CD4-positive, alpha-beta T cell (primary cell): Measurements from ENCODE around the gene PTGIS. TPM values are rescaled to one million over a fixed set of nuclear protein-coding genes. Genes with fewer than 3 reads are reported as not detected.

Experiments used
- ATAC-seq: fragments of 200-7000 bp; cut with Tn5 transposase; one replicate; pipeline ENCODE4 v1.10.0; 2022; ENCODE audit warnings: mild to moderate bottlenecking; ENCODE audit not compliant: poor library complexity
- CTCF ChIA-PET: fragments of 350-600 bp; sonication (Branson Sonifier 250); formaldehyde crosslinking; loops from one replicate; lab custom pipeline; 2021; ENCODE audit warnings: antibody characterized with exemption, inconsistent platforms; lab: Charles Lee
- POLR2A ChIA-PET: fragments of 350-600 bp; sonication (Branson Sonifier 250); formaldehyde crosslinking; loops from one replicate; lab custom pipeline; 2021; ENCODE audit warnings: antibody characterized with exemption, inconsistent platforms; lab: Charles Lee
- DNase-seq, 14 experiments: peaks; one replicate each; pipeline ENCODE4 v3.0.0-alpha.2; 2013 to 2020; ENCODE audit warnings: mixed read lengths in 2 of 14
- H3K27ac ChIP-seq, 2 donors: one replicate each; pipeline versions ENCODE4 v1.5.1 to v1.7.0; 2013; ENCODE audit warnings: low read length in 2 of 2, low read depth in 1 of 2, mild to moderate bottlenecking in 1 of 2
- H3K27me3 ChIP-seq, 2 experiments: 1 replicate in 1 of 2; 2 replicates in 1 of 2; pipeline versions ENCODE4 v1.6.1 to v1.7.0; 2013; ENCODE audit warnings: low read length in 2 of 2, control low read depth in 1 of 2, mild to moderate bottlenecking in 1 of 2, moderate library complexity in 1 of 2; ENCODE audit not compliant: insufficient read depth in 2 of 2, control insufficient read depth in 1 of 2
- H3K36me3 ChIP-seq: one replicate; pipeline ENCODE4 v1.6.1; 2013; ENCODE audit warnings: low read length, control low read depth; ENCODE audit not compliant: insufficient read depth
- H3K4me1 ChIP-seq: one replicate; pipeline ENCODE4 v1.6.1; 2013; ENCODE audit warnings: low read length, control low read depth; ENCODE audit not compliant: insufficient read depth
- H3K4me3 ChIP-seq: one replicate; pipeline ENCODE4 v1.5.1; 2013; ENCODE audit warnings: mild to moderate bottlenecking, low read length, moderate library complexity
- H3K9me3 ChIP-seq, 2 experiments: 1 replicate in 1 of 2; 2 replicates in 1 of 2; pipeline versions ENCODE4 v1.6.1 to v1.7.0; 2013; ENCODE audit warnings: low read length in 2 of 2, mild to moderate bottlenecking in 2 of 2, control low read depth in 1 of 2, moderate library complexity in 1 of 2; ENCODE audit not compliant: control insufficient read depth in 1 of 2, insufficient read depth in 1 of 2
- H3K27ac Mint-ChIP-seq: one replicate; pipeline ENCODE4 v1.8.0; 2020; ENCODE audit warnings: mixed read lengths
- H3K27me3 Mint-ChIP-seq: one replicate; pipeline ENCODE4 v1.8.0; 2021; ENCODE audit warnings: mixed read lengths
- H3K36me3 Mint-ChIP-seq: one replicate; pipeline ENCODE4 v1.8.0; 2021; ENCODE audit warnings: low read depth, mixed read lengths
- H3K4me1 Mint-ChIP-seq: one replicate; pipeline ENCODE4 v1.8.0; 2021; ENCODE audit warnings: low read depth, mixed read lengths
- H3K4me3 Mint-ChIP-seq: one replicate; pipeline ENCODE4 v1.8.0; 2020; ENCODE audit warnings: mild to moderate bottlenecking, mixed read lengths
- H3K9me3 Mint-ChIP-seq: one replicate; pipeline ENCODE4 v1.8.0; 2020; ENCODE audit warnings: mixed read lengths
- intact Hi-C, 2 experiments: fragments of 100-400 bp; cut with DNase I in 1 of 2; cut with micrococcal nuclease in 1 of 2; formaldehyde crosslinking; loops; one replicate each; pipeline versions ENCODE4 v1.15.1 to v1.9.0; 2023 to 2025; cut with DNase I, micrococcal nuclease
- total RNA-seq, 174 experiments: library from RNA in 2 of 174; stranded (reverse) in 2 of 174; gene quantifications; one replicate each; pipeline ENCODE4 v1.2.3 and lab custom pipeline; 2021 to 2026
- TF ChIP-seq, protein P1 (sequence below): fragments of 200-600 bp; IDR thresholded peaks from one replicate; pipeline ENCODE4 v1.8.0; 2022; ENCODE audit warnings: antibody characterized with exemption, mild to moderate bottlenecking

The PTGIS gene
- total RNA-seq, 2 experiments from 2014 or later: not detected

DNA sequence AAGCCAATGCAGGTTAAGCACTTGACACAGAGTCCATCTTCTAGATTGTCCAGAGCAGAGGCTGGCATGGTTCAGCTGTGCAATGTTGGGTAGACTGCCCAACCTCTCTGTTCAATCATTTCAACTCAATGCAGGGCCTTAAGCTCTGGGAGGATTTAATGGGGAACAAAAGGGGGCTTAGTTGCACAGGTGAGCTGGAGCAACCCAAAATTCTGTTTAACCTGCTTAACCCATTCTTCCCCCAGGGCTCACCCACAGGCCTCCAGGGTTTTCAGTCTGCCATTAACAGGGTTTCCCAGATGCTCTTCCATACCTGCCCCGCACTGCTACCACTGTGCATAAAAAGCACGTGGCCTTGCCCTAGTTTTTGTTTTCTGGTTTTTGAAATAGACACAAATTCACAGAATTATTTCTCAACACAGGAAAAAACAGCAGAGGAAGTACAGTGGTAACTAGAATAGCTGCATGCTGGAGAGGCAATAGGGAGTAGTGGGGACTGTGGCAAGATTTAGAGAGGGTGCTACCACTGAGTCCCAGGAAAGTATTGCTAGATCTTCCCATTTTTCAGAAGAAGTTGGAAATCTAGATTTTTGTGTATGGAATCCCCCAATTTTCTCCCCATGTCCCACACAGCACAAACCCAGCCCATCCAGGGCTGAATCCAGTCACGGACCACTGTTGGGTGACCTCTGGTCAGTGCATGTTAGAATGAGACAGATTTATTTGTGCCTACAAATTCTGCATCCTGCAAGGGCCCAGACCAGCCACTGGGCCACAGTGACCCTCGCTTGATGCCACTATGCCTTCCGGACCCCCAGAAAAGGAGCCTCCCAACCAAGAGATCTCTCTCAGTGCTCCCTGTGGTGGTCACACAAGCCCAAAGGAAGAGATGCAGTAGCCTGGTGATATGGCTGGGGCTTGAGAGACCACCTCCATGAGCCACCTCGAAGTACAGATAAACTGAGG is 4.6 kb downstream of the PTGIS start:
- no peaks in the 10 kb centered on the region for H3K4me1 Mint-ChIP-seq
- TF ChIP-seq, protein P1, sequence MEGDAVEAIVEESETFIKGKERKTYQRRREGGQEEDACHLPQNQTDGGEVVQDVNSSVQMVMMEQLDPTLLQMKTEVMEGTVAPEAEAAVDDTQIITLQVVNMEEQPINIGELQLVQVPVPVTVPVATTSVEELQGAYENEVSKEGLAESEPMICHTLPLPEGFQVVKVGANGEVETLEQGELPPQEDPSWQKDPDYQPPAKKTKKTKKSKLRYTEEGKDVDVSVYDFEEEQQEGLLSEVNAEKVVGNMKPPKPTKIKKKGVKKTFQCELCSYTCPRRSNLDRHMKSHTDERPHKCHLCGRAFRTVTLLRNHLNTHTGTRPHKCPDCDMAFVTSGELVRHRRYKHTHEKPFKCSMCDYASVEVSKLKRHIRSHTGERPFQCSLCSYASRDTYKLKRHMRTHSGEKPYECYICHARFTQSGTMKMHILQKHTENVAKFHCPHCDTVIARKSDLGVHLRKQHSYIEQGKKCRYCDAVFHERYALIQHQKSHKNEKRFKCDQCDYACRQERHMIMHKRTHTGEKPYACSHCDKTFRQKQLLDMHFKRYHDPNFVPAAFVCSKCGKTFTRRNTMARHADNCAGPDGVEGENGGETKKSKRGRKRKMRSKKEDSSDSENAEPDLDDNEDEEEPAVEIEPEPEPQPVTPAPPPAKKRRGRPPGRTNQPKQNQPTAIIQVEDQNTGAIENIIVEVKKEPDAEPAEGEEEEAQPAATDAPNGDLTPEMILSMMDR: no peak
- no peak overlapping the region for H3K4me3 ChIP-seq
- H3K27ac Mint-ChIP-seq: no peak overlapping the region
- no peak overlapping the region for H3K27ac ChIP-seq
- H3K9me3 Mint-ChIP-seq: no peaks in the 10 kb centered on the region
- H3K27me3 ChIP-seq: peaks cover 27 to 42% of the 10 kb centered on the region in 2 experiments
- ChIA-PET CTCF (interaction anchor here (1.5 kb wide), 1 partner anchor 55 kb away, joined by 3 read pairs; no protein-coding TSS in a partner anchor), POLR2A (no interaction called here)
- peaks cover 70% of the 10 kb centered on the region for H3K27me3 Mint-ChIP-seq
- H3K36me3 ChIP-seq: no peaks in the 10 kb centered on the region
- intact Hi-C loops: no loop called here
- DNase-seq: no peak
- peaks cover 5% of the 10 kb centered on the region for H3K4me1 ChIP-seq
- no peak overlapping the region for H3K4me3 Mint-ChIP-seq
- no peaks in the 10 kb centered on the region for H3K9me3 ChIP-seq
- H3K36me3 Mint-ChIP-seq: no peaks in the 10 kb centered on the region
- ATAC-seq: no peak

DNA sequence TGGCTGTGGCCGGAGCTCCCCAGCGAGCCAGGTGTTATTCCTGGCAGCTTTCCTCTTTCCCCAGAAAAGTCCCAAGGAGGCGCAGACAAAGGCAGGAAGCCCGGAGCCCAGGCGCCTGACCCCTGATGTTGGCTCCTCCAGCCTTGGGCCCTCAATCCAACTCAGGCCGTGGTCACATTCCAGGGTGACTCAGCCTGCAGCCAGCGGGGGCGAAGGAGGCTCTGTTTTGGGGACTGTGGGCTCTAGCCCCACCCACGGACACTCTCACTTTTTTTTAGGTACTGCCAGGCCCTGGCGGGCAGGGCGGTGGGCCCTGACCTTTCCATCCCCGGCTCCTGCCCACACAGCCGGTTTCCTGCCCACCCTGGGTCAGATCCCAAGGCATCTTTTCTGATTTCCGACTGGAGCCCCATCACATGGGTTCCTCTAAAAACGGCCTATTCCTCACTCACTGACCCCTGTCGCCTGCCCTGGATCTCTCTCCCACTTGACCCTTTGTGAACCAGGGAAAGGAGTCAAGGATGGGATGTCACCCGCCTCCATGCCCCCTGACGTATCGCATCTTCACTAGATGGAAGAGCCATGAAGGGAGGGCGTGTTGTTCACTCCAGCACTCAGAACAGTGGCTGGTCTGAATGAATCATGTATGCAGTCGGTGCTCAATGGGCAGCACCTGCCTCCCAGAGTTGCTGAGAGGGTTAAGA is 5.5 kb downstream of the PTGIS start:
- H3K27ac Mint-ChIP-seq: no peak overlapping the region
- DNase-seq (no peak), ATAC-seq (no peak)
- H3K4me3 Mint-ChIP-seq: no peak overlapping the region
- Histone ChIP-seq H3K27ac (no peak overlapping the region), H3K9me3 (no peaks in the 10 kb centered on the region), H3K27me3 (peaks cover 24 to 38% of the 10 kb centered on the region in 2 experiments), H3K4me1 (peaks cover under 1% of the 10 kb centered on the region), H3K36me3 (no peaks in the 10 kb centered on the region), H3K4me3 (no peak overlapping the region)
- CTCF ChIA-PET: no interaction called here
- TF ChIP-seq, protein P1: no peak
- POLR2A ChIA-PET: interaction anchor here (0.6 kb wide), 1 partner anchor 28 kb away, joined by 3 read pairs; no protein-coding TSS in a partner anchor
- H3K27me3 Mint-ChIP-seq: peaks cover 76% of the 10 kb centered on the region
- no peaks in the 10 kb centered on the region for H3K36me3 Mint-ChIP-seq
- H3K4me1 Mint-ChIP-seq: no peaks in the 10 kb centered on the region
- no peaks in the 10 kb centered on the region for H3K9me3 Mint-ChIP-seq
- intact Hi-C loops: no loop called here

DNA sequence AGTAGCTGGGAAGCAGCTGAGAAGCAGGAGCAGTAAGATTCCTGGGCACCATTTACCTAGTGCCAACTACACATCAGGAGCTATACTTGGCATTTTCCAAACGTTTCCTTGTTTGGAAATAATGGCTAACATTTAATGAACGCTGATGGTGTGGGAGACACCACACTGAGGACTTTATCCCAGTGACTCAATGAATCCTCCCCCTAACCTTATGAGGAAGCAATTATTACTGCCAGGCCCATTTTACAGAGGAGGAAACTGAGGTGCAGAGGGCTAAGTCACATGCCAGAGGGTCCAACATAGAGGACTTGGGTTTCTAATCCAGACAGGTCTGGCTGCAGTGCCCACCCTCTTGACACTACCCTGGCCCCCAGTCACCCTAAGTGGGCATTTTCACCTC is 6.1 kb downstream of the PTGIS start:
- Histone ChIP-seq H3K9me3 (no peaks in the 10 kb centered on the region), H3K4me1 (no peaks in the 10 kb centered on the region), H3K27me3 (peaks cover 17 to 35% of the 10 kb centered on the region in 2 experiments), H3K4me3 (no peak overlapping the region), H3K27ac (no peak overlapping the region), H3K36me3 (no peaks in the 10 kb centered on the region)
- intact Hi-C loops: no loop called here
- Mint-ChIP-seq H3K4me3 (no peak overlapping the region), H3K27me3 (peaks cover 76% of the 10 kb centered on the region), H3K36me3 (no peaks in the 10 kb centered on the region), H3K4me1 (no peaks in the 10 kb centered on the region), H3K27ac (no peak overlapping the region), H3K9me3 (no peaks in the 10 kb centered on the region)
- ATAC-seq: no peak
- ChIA-PET POLR2A (interaction anchor here (0.6 kb wide), 1 partner anchor 28 kb away, joined by 3 read pairs; no protein-coding TSS in a partner anchor), CTCF (no interaction called here)
- no peak for DNase-seq
- TF ChIP-seq, protein P1: no peak
